MM.1S (cell line): ENCODE measurements around the gene KIF14.

Experiments used
- DNase-seq: peaks from one replicate; pipeline ENCODE4 v3.0.0-alpha.2; 2015
- H2AFZ ChIP-seq: fragments of 300-600 bp; sonication (generic); 2 replicates; pipeline ENCODE4 v1.6.0; 2016; ENCODE audit warnings: antibody characterized with exemption, low read length
- H3F3A ChIP-seq: fragments of 300-600 bp; sonication (generic); 2 replicates; pipeline ENCODE4 v1.6.1; 2016; ENCODE audit warnings: mild to moderate bottlenecking, antibody characterized with exemption, low read length, moderate library complexity, mixed read lengths; ENCODE audit not compliant: insufficient read depth
- H3K27ac ChIP-seq: fragments of 300-600 bp; sonication (generic); 2 replicates; pipeline ENCODE4 v1.5.1; 2016; ENCODE audit warnings: mild to moderate bottlenecking, low read length
- H3K27me3 ChIP-seq: fragments of 300-600 bp; sonication (generic); replicated peaks from 2 replicates; pipeline ENCODE4 v1.6.0; 2016; ENCODE audit warnings: low read length; ENCODE audit not compliant: insufficient read depth
- H3K36me3 ChIP-seq: fragments of 300-600 bp; sonication (generic); replicated peaks from 2 replicates; pipeline ENCODE4 v1.6.1; 2016; ENCODE audit warnings: mild to moderate bottlenecking, low read length, mixed read lengths; ENCODE audit not compliant: insufficient read depth
- H3K4me1 ChIP-seq: fragments of 300-600 bp; sonication (generic); 2 replicates; pipeline ENCODE4 v1.6.1; 2016; ENCODE audit warnings: low read length, mixed read lengths
- H3K4me2 ChIP-seq: fragments of 300-600 bp; sonication (generic); 2 replicates; pipeline ENCODE4 v1.6.0; 2016; ENCODE audit warnings: low read depth, low read length
- H3K4me3 ChIP-seq: fragments of 300-600 bp; sonication (generic); 2 replicates; pipeline ENCODE4 v1.5.1; 2016; ENCODE audit warnings: low read length, mixed read lengths
- H3K79me2 ChIP-seq: fragments of 300-600 bp; sonication (generic); 2 replicates; pipeline ENCODE4 v1.6.1; 2016; ENCODE audit warnings: mixed run types, low read length, mixed read lengths
- H3K9ac ChIP-seq: fragments of 300-600 bp; sonication (generic); 2 replicates; pipeline ENCODE4 v1.6.1; 2016; ENCODE audit warnings: low read length, mixed read lengths
- H3K9me2 ChIP-seq: fragments of 300-600 bp; sonication (generic); replicated peaks from 2 replicates; pipeline ENCODE4 v1.6.1; 2016; ENCODE audit warnings: mild to moderate bottlenecking, low read length, mixed read lengths; ENCODE audit not compliant: insufficient read depth
- H3K9me3 ChIP-seq: fragments of 300-600 bp; sonication (generic); replicated peaks from 2 replicates; pipeline ENCODE4 v1.6.1; 2016; ENCODE audit warnings: mild to moderate bottlenecking, low read length, mixed read lengths; ENCODE audit not compliant: insufficient read depth
- H4K20me1 ChIP-seq: fragments of 300-600 bp; sonication (generic); 2 replicates; pipeline ENCODE4 v1.6.1; 2016; ENCODE audit warnings: mild to moderate bottlenecking, low read length, moderate library complexity, mixed read lengths; ENCODE audit not compliant: insufficient read depth
- EZH2 ChIP-seq: fragments of 300-600 bp; sonication (generic); optimal IDR thresholded peaks from 2 replicates; pipeline ENCODE3; 2017; ENCODE audit warnings: low read depth, mild to moderate bottlenecking, antibody characterized with exemption, low read length, mixed read lengths
- EZH2phosphoT487 ChIP-seq: fragments of 300-600 bp; sonication (generic); IDR thresholded peaks from 2 replicates; pipeline ENCODE4 v1.6.1; 2018; ENCODE audit warnings: antibody characterized with exemption, low read length
- TF ChIP-seq, protein P1 (sequence below): fragments of 300-600 bp; sonication (generic); IDR thresholded peaks from 2 replicates; pipeline ENCODE4 v1.5.1; 2016; ENCODE audit warnings: antibody characterized with exemption, low read length, mixed read lengths

Gene KIF14

DNA sequence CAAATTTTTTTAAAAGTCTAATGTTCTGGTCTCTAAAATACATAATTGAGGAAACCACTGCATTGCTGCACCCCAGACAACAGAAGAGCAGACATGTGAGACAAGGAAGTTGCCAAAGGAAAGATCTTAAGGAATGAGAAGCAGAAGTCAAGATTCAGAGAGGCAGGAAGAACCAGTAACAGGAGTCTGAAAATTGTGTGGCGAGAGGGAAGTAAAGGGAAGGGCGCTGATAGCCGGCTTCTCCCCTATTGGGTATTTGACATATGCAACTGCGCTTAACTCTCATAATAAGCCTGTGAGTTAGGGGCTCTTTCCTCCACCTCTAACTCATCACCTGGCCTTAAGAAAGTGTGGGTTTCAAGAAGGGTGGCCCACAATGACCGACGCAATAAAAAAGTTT lies 21.9 kb upstream of the KIF14 start:
- 0 out of 2 replicates have a peak, but pooled peaks cover 5% of the 10 kb centered on the region for H3K4me1 ChIP-seq
- H3K4me2 ChIP-seq: no peak overlapping the region
- no peak overlapping the region for H3K4me3 ChIP-seq
- no peak for DNase-seq
- TF ChIP-seq EZH2 (no peak), EZH2phosphoT487 (no peak)
- TF ChIP-seq, protein P1, sequence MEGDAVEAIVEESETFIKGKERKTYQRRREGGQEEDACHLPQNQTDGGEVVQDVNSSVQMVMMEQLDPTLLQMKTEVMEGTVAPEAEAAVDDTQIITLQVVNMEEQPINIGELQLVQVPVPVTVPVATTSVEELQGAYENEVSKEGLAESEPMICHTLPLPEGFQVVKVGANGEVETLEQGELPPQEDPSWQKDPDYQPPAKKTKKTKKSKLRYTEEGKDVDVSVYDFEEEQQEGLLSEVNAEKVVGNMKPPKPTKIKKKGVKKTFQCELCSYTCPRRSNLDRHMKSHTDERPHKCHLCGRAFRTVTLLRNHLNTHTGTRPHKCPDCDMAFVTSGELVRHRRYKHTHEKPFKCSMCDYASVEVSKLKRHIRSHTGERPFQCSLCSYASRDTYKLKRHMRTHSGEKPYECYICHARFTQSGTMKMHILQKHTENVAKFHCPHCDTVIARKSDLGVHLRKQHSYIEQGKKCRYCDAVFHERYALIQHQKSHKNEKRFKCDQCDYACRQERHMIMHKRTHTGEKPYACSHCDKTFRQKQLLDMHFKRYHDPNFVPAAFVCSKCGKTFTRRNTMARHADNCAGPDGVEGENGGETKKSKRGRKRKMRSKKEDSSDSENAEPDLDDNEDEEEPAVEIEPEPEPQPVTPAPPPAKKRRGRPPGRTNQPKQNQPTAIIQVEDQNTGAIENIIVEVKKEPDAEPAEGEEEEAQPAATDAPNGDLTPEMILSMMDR: no peak
- H2AFZ ChIP-seq: no peak overlapping the region
- H3K27ac ChIP-seq: no peak overlapping the region
- no peaks in the 10 kb centered on the region for H3F3A ChIP-seq
- no peaks in the 10 kb centered on the region for H3K79me2 ChIP-seq
- H3K36me3 ChIP-seq: no peaks in the 10 kb centered on the region; the same call in 1 of the 2 replicates
- no peak overlapping the region for H3K9ac ChIP-seq
- H3K9me2 ChIP-seq: no peaks in the 10 kb centered on the region
- H4K20me1 ChIP-seq: no peaks in the 10 kb centered on the region
- H3K9me3 ChIP-seq: no peaks in the 10 kb centered on the region
- no peaks in the 10 kb centered on the region for H3K27me3 ChIP-seq

DNA sequence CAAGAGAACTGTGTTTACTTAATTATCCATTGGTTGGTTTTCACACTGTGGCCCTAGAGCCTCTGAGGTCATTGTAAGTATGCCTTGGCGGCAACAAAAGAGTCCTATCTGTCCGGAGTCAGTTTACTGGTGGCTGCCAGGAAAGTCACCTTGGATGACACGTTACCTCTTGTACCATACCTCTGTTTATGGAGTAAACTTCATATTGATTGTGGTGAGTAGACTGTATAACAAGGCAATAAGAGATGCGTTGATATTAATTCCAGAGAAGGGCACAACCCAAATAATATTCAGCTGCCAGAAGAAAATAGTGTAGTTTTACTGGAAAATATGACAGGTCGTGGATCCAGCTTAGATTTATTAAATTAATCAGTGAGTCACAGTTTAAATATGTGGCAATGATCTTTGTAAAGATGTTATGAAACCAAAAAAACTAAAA lies 20.4 kb upstream of the KIF14 start:
- no peaks in the 10 kb centered on the region for H3K36me3 ChIP-seq
- H3K79me2 ChIP-seq: no peaks in the 10 kb centered on the region
- H3K27me3 ChIP-seq: no peaks in the 10 kb centered on the region
- H3K4me1 ChIP-seq: 0 out of 2 replicates have a peak, but pooled peaks cover 5% of the 10 kb centered on the region
- no peak overlapping the region for H3K9ac ChIP-seq
- TF ChIP-seq, protein P1: no peak
- TF ChIP-seq EZH2phosphoT487 (no peak), EZH2 (no peak)
- no peaks in the 10 kb centered on the region for H3F3A ChIP-seq
- H3K9me3 ChIP-seq: no peaks in the 10 kb centered on the region
- H3K9me2 ChIP-seq: no peaks in the 10 kb centered on the region
- H3K27ac ChIP-seq: no peak overlapping the region
- no peaks in the 10 kb centered on the region for H4K20me1 ChIP-seq
- no peak overlapping the region for H2AFZ ChIP-seq
- DNase-seq: no peak
- H3K4me2 ChIP-seq: no peak overlapping the region
- H3K4me3 ChIP-seq: no peak overlapping the region

DNA sequence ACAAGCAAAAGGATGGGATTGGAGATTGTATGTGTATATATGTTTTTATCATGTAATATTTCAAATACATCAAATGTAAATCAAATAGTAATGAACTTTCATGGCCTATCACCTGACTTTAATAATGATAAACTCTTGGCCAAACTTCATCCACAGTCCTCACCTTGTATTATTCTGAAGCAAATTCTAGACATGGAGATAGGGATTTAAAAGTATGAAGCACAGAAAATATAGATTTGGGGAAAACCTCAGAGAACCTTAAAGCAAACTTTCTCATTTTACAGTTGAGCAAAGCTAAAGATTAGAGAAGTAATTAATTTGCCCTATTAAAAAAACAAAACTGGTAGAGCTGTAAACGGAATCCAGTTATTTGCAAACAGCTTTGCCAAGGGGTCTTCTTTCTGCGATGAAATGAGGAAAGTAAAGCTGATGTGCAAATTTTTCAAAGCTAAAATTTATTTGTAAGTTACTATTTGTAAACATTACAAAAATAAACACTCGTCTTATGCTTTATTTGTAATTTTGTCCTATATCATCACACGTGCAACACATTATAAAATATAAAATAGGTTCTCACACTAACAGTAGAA lies 19.9 kb upstream of the KIF14 start:
- H3K9me3 ChIP-seq: no peaks in the 10 kb centered on the region
- no peak overlapping the region for H2AFZ ChIP-seq
- H3K4me3 ChIP-seq: no peak overlapping the region
- H3K9ac ChIP-seq: no peak overlapping the region
- H4K20me1 ChIP-seq: no peaks in the 10 kb centered on the region
- H3K36me3 ChIP-seq: no peaks in the 10 kb centered on the region
- no peak for DNase-seq
- no peak for TF ChIP-seq EZH2phosphoT487
- TF ChIP-seq, protein P1: no peak
- no peak for TF ChIP-seq EZH2
- no peaks in the 10 kb centered on the region for H3K9me2 ChIP-seq
- no peak overlapping the region for H3K27ac ChIP-seq
- no peaks in the 10 kb centered on the region for H3K79me2 ChIP-seq
- H3K4me1 ChIP-seq: 0 out of 2 replicates have a peak, but pooled peaks cover 5% of the 10 kb centered on the region
- H3K27me3 ChIP-seq: no peaks in the 10 kb centered on the region
- no peak overlapping the region for H3K4me2 ChIP-seq
- H3F3A ChIP-seq: no peaks in the 10 kb centered on the region
